Heart left ventricle (tissue), 16 donors: Measurements from ENCODE around the gene GABPB2. TPM values are rescaled to one million over a fixed set of nuclear protein-coding genes. Genes with fewer than 3 reads are reported as not detected.

Source experiments
- ATAC-seq, 4 donors: fragments of 200-7000 bp; cut with Tn5 transposase; one replicate each; pipeline ENCODE4 v1.9.1; 2020 to 2022; ENCODE audit warnings: moderate library complexity in 4 of 4, mild to moderate bottlenecking in 3 of 4, moderate number of reproducible peaks in 1 of 4
- DNase-seq, 5 donors: peaks; one replicate each; pipeline ENCODE4 v3.0.0-alpha.2; 2020
- H3K27ac ChIP-seq, 12 donors: fragments of 200-600 bp; sonication (generic) in 4 of 12; one replicate each; pipeline versions ENCODE4 v1.5.0 to v1.8.0; 2016 to 2022; ENCODE audit warnings: mild to moderate bottlenecking in 2 of 12
- H3K27me3 ChIP-seq, 9 donors: fragments of 200-600 bp; sonication (generic) in 2 of 9; one replicate each; pipeline versions ENCODE4 v1.5.1 to v1.8.0; 2016 to 2022; ENCODE audit warnings: mild to moderate bottlenecking in 3 of 9
- H3K36me3 ChIP-seq, 9 donors: fragments of 200-600 bp; sonication (generic) in 2 of 9; one replicate each; pipeline versions ENCODE4 v1.5.0 to v1.8.0; 2018 to 2022; ENCODE audit warnings: mild to moderate bottlenecking in 2 of 9
- H3K4me1 ChIP-seq, 12 donors: fragments of 200-600 bp; sonication (generic) in 4 of 12; one replicate each; pipeline versions ENCODE4 v1.5.0 to v1.8.0; 2016 to 2022; ENCODE audit warnings: mild to moderate bottlenecking in 3 of 12
- H3K4me3 ChIP-seq, 12 donors: fragments of 200-600 bp; sonication (generic) in 4 of 12; one replicate each; pipeline versions ENCODE4 v1.5.0 to v1.8.0; 2017 to 2022; ENCODE audit warnings: mild to moderate bottlenecking in 9 of 12, moderate library complexity in 4 of 12
- H3K9me3 ChIP-seq, 12 donors: fragments of 200-600 bp; sonication (generic) in 4 of 12; one replicate each; pipeline versions ENCODE4 v1.5.0 to v1.8.0; 2016 to 2022; ENCODE audit warnings: mild to moderate bottlenecking in 1 of 12
- POLR2A ChIP-seq, 2 donors: fragments of 450-650 bp; IDR thresholded peaks; one replicate each; pipeline ENCODE4 v1.6.1; 2017; ENCODE audit warnings: antibody characterized with exemption in 2 of 2, mild to moderate bottlenecking in 2 of 2, moderate library complexity in 2 of 2
- WGBS, 4 donors: extraction: QIAGEN DNeasy Blood & Tissue Kit in 2 of 4; methylation state at CpG; one replicate each; pipeline versions ENCODE4 v1.1.5 to v1.1.7; 2013 to 2018; 5-methylcytosine and 5-hydroxymethylcytosine counted together
- intact Hi-C, 10 donors: fragments of 100-400 bp; cut with DNase I; formaldehyde crosslinking; loops; one replicate each; pipeline versions ENCODE4 v1.11.1 to v1.14.2; 2022
- polyA plus RNA-seq, 2 donors: library from polyadenylated mRNA; stranded (reverse); fragments of 200-250 nt; gene quantifications; one replicate each; pipeline ENCODE4 v1.2.3, GENCODE V29; 2013
- total RNA-seq, 9 donors: library from RNA; depleted of rRNA in 2 of 9; stranded (reverse); fragments of >200 nt in 2 of 9; fragmentation: NEBNext Ultra II Directional in 3 of 9; extraction: Animal tissue kit (Norgen Biotek cat#: 25700) in 3 of 9; gene quantifications; one replicate each; pipeline versions ENCODE4 v1.1.0 to v1.2.4, GENCODE V29; 2016 to 2023
- TF ChIP-seq, protein P1 (sequence below), 12 donors: fragments of 200-600 bp; sonication (generic) in 4 of 12; IDR thresholded peaks; one replicate each; pipeline versions ENCODE4 v1.5.0 to v1.8.0; 2018 to 2022; ENCODE audit warnings: antibody characterized with exemption in 12 of 12, mild to moderate bottlenecking in 5 of 12
- donor health status: ischemic (EF 13 %, LVEDD 7.1; RV severe dilation, severe dysfunction).
- donor health status: healthy with polysubstance abuse.
- donor health status: DM: no; HTN: yes; CAD: no.
- donor health status: DM: no; HTN: no; CAD: no.
- donor health status: ischemic (EF 25% LVEDD 6.9; RV normal size, moderate dysfunction).
- donor health status: ischemic (EF 25% LVEDD 5.7; RV mildly dilated, moderate dysfunction).
- donor health status: healthy.
- donor health status: DM: yes; HTN: yes; CAD: no.
- donor health status: ischemic (EF 35%, LVEDD 5.7; RV mildly dilated, moderate dysfunction).
- donor health status: nonischemic (EF 11% LVEDD 7.7; RV severe dilation, severe dysfunction).
- donor health status: DM: yes; HTN: yes; CAD: no.
- donor health status: PGD.
- donor health status: ischemic (EF 29% LVEDD 5.4; RV normal size, mild dysfunction).
- donor health status: nonischemic (EF 23%, LVEDD 6.1; RV moderate dilation, normal function).

GABPB2 gene
- total and polyA plus RNA-seq, 11 donors = 4.6 to 15.2 (median 11.6) TPM

DNA sequence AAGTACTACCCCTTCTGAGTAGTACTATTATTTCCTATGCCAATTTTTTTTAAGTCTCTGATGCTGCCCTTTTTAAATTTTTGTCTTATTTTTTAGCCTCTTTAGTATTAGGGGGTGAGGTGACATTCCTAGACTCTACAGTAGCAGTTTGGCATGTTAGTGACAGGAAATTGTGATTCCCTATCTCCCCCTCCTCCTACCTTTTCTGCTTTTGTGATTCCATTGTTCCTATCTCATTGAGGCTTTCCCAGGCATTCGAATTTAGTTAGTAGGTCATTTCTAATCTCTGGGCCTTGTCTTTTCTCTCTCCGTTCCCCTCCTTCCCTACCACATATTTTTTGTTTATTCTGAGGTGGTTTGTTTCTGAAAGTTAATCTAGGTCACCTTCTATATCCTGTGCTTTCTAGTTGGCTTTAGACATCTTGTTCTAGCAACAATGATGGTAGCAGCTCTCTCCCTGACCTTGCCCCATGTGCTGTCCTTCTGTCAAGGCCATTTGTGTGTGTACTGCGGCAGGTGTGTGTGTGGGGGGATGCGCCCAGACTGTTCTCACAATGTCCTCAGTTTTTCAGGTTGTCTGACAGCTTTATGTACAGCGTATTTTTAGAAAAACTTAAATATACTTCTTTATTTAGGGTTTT is 54.3 kb downstream of the GABPB2 start:
- no peak for ATAC-seq
- WGBS, 4 donors = 71 to 77% (median 75%) methylated on average over 5 of the region's 5 CpGs
- H3K36me3 ChIP-seq = peaks cover 0 to 56% (median 19%) of the 10 kb centered on the region in 9 donors
- intact Hi-C loops = loop anchor here in 1 of 10 donors (5.0 kb wide), 1 partner anchor 32 kb away; the partner anchor contains the start of gene TNFAIP8L2
- peaks cover 0 to 4% (median 0%) of the 10 kb centered on the region in 12 donors for H3K4me1 ChIP-seq
- H3K27me3 ChIP-seq = no peaks in the 10 kb centered on the region
- no peak for DNase-seq
- no peaks in the 10 kb centered on the region for H3K9me3 ChIP-seq
- H3K4me3 ChIP-seq = no peak overlapping the region
- TF ChIP-seq POLR2A (IDR thresholded peaks at IDR 0.05) = no peak
- TF ChIP-seq, protein P1, sequence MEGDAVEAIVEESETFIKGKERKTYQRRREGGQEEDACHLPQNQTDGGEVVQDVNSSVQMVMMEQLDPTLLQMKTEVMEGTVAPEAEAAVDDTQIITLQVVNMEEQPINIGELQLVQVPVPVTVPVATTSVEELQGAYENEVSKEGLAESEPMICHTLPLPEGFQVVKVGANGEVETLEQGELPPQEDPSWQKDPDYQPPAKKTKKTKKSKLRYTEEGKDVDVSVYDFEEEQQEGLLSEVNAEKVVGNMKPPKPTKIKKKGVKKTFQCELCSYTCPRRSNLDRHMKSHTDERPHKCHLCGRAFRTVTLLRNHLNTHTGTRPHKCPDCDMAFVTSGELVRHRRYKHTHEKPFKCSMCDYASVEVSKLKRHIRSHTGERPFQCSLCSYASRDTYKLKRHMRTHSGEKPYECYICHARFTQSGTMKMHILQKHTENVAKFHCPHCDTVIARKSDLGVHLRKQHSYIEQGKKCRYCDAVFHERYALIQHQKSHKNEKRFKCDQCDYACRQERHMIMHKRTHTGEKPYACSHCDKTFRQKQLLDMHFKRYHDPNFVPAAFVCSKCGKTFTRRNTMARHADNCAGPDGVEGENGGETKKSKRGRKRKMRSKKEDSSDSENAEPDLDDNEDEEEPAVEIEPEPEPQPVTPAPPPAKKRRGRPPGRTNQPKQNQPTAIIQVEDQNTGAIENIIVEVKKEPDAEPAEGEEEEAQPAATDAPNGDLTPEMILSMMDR (IDR thresholded peaks at IDR 0.05) = no peak
- no peak overlapping the region for H3K27ac ChIP-seq

DNA sequence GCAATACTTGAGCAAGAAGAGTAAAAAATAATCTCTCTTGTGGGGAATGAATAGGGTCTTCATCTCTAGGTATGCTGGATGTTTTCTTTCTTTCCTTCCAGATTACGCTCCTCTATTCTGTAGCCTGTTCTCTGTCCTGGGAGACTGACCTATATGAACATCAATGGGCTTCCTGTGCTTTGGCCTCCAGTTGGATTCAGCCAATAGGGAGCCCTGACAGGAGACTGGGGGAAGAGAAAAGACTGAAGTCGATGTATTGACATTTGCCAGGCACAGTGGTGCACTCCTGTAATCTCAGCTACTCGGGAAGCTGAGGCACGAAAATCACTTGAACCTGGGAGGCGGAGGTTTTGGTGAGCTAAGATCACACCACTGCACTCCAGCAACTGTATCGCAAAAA is 58.2 kb downstream of the GABPB2 start:
- TF ChIP-seq, protein P1 (IDR thresholded peaks at IDR 0.05) = no peak
- no peak for TF ChIP-seq POLR2A (IDR thresholded peaks at IDR 0.05)
- H3K4me1 ChIP-seq = peaks cover 0 to 27% (median 3%) of the 10 kb centered on the region in 12 donors
- no peak overlapping the region for H3K27ac ChIP-seq
- ATAC-seq = no peak
- 46 to 62% (median 47%) methylated on average over 6 of the region's 6 CpGs for WGBS, 4 donors
- intact Hi-C loops = no loop called here
- H3K9me3 ChIP-seq = no peaks in the 10 kb centered on the region
- no peaks in the 10 kb centered on the region for H3K27me3 ChIP-seq
- no peak overlapping the region for H3K4me3 ChIP-seq
- DNase-seq = no peak
- peaks cover 0 to 31% (median 10%) of the 10 kb centered on the region in 9 donors for H3K36me3 ChIP-seq

- TF ChIP-seq, protein P1 (IDR thresholded peaks at IDR 0.05) = peak in 4 of 12 donors; percentile 5 to 22 (median 18)
- TF ChIP-seq POLR2A (IDR thresholded peaks at IDR 0.05) = peak in 1 of 2 donors; percentile 35
- Histone ChIP-seq H3K4me3 (peak overlapping the region in 10 of 12 donors; percentile 21 to 61 (median 46)), H3K27me3 (no peaks in the 10 kb centered on the region), H3K36me3 (peaks cover 0 to 42% (median 27%) of the 10 kb centered on the region in 9 donors), H3K27ac (peak overlapping the region in 10 of 12 donors; percentile 20 to 72 (median 50)), H3K9me3 (no peaks in the 10 kb centered on the region), H3K4me1 (peaks cover 0 to 27% (median 3%) of the 10 kb centered on the region in 12 donors)
- DNase-seq (peak; percentile 84 to 91 (median 87)), ATAC-seq (peak; percentile 85 to 91 (median 88))
- intact Hi-C loops = no loop called here
- WGBS, 4 donors = 22 to 42% (median 26%) methylated on average over 30 to 45 of the region's 45 CpGs
Observed at GRCh38 chr1:151130987-151131586, 60.5 kb downstream of the GABPB2 start.

GRCh38 chr1:151131701-151132334 is 61.3 kb downstream of the GABPB2 start:
- H3K27me3 ChIP-seq = no peaks in the 10 kb centered on the region
- peaks cover 2 to 49% (median 34%) of the 10 kb centered on the region in 9 donors for H3K36me3 ChIP-seq
- H3K4me3 ChIP-seq = peak overlapping the region in 10 of 12 donors; percentile 21 to 61 (median 46)
- peak; percentile 27 to 60 (median 44) for ATAC-seq
- peak in 1 of 5 donors; percentile 35 for DNase-seq
- peaks cover 0 to 27% (median 3%) of the 10 kb centered on the region in 12 donors for H3K4me1 ChIP-seq
- TF ChIP-seq, protein P1 (IDR thresholded peaks at IDR 0.05) = no peak
- TF ChIP-seq POLR2A (IDR thresholded peaks at IDR 0.05) = no peak
- no peaks in the 10 kb centered on the region for H3K9me3 ChIP-seq
- 49 to 67% (median 56%) methylated on average over 36 to 39 of the region's 39 CpGs for WGBS, 4 donors
- intact Hi-C loops = no loop called here
- peak overlapping the region in 10 of 12 donors; percentile 20 to 72 (median 50) for H3K27ac ChIP-seq
